GM21515 (cell line): ENCODE data around the gene CABLES2.
A peak's percentile ranks its signal among the peaks of the same experiment; 100 is the strongest.
"Not testable (repeated sequence)": the region's sequence is repeated elsewhere in the genome, so short reads cannot be mapped to it uniquely, and the experiment has no call there.

Source experiments
- ATAC-seq: cut with Tn5 transposase; IDR thresholded peaks from one replicate; pipeline ENCODE4 v1.9.1; 2021; ENCODE audit not compliant: unreplicated experiment

Gene CABLES2

DNA sequence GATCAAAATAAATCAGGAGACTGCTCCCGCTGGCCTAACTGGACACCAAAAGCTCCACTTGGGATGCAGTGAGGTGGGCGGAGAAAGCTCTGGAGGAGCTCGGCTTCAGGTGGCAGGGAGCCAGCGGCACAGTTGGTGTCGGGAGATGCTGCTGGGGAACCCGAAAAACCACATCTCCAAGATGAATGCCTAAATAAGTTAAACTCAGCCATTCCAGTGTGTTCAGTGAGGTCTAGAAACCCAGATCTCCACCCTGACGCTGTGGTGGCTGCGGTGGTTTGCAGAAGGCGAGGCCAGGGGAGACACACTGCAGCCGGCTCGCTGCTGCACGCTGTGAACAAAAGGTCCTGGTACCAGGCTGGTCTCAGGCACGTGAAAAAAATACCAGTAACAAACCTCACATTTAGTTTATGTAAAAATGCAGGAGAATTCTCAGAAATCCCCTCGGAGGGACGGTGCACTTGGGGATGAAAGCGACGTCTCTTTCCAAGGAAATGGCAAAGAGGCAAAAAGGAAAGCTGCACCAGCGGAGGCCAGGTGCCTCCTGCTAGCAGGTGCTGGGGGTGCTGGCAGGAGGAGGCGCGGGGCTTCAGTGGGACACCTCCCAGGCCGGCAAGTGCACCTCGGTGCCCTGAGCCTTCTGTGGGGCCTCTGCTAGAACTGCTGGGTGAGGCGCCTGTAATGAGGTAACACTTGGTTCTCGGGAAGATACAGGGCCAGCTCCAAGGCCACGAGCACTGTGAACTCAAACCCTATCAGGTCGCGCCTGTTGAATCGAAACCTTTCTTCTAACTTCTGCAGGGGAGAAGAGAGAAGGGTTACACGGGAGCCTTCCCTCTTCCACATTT lies 16.5 kb downstream of the CABLES2 start:
- ATAC-seq = no peak

DNA sequence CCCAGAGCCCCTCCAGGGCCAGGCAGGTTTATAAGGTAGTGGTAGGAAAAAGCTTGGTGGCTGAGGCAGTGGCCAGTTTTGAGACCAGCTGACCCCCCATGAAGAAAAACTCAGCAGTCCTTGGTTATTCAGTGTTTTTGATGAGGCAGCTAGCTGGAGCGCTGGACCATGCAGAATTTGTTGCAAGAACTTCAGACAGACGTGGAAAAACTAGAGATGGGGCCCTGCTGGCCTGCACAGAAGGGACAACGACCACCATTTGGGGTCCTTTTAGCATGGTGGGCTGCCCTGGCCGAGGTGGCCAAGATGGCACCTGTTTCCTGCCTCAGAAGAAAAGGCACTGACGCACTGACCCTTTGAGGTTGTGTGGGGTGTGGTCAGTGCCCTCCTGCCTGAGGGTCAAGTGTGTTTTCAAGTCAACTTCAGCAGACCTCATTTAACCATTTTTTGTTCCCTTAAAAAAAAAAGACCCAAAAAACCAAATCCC lies 17.4 kb downstream of the CABLES2 start:
- no peak for ATAC-seq

GRCh38 chr20:62388839-62389600 lies 18.1 kb downstream of the CABLES2 start:
- no peak for ATAC-seq

- no peak for ATAC-seq
Observed at GRCh38 chr20:62387933-62388635, 19.0 kb downstream of the CABLES2 start.

DNA sequence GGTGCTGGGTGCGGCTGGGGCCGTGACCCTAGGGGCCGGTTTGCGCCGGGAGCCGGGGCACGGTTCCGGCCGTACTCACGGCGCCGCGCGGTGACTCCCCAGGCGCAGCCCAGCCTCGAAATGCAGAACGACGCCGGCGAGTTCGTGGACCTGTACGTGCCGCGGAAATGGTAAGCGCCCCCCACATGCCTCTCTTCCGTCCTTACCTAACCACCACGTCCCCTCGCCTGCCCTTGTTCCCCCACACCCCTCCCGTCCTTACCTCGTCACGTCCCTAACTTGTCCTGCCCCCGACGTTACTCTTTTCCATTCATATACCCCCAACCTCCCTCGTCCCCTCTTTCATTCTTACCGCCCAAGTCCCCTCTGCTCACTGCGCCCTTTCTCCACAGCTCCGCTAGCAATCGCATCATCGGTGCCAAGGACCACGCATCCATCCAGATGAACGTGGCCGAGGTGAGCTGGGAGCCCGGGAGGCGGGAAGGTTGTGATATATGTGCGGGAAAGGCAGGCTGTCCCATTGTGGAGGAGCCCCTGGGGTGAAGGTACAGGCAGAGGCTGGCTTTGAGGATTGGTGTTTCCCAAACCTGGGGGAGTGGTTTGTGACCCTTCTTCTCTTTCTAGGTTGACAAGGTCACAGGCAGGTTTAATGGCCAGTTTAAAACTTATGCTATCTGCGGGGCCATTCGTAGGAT lies 19.7 kb downstream of the CABLES2 start:
- ATAC-seq = peak; percentile 5

DNA sequence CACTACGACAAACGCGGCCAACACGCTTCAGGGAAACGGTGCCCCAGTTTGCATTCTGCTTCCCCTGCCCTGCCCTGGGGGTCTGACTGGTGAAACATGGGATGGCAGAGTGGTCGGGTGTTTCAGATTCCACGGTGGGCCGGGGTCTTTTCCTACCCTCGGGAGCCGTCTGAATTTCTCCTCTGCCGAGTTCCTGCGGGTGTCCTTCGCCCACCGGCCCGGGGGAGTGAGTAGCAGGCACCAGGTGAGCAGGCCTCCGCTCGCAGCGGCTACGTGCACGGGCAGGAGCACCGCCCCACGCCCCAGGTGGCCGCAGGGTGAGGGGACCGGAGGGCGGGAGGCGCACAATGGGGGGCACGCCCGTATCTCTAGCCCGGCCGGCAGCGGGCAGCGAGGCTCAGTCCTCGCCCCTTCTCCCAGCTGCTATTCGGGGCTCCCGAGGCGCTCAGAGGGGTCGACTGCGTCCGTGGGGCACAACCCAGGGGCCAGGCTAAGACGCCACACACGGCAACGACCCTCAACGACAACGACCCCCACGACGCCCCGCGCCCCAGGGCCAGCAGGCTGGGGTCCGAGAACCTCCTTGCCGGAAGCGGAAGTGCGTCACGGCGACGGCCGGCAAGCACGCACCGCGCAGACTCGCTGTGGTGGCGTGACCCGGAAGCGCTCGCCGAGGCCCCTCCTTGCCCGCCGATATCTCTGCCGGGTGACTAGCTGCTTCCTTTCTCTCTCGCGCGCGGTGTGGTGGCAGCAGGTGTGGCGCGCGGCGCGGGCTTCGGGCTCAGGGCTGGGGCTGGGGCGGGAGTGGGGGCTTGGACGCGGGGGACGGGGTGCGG lies 20.5 kb downstream of the CABLES2 start, which contains the start of gene RPS21:
RPS21 (plus strand) TSS at position 721 of the 836 bp plus-strand sequence. CDS start 236 bp downstream, outside the sequence.
- peak; percentile 77 for ATAC-seq

DNA sequence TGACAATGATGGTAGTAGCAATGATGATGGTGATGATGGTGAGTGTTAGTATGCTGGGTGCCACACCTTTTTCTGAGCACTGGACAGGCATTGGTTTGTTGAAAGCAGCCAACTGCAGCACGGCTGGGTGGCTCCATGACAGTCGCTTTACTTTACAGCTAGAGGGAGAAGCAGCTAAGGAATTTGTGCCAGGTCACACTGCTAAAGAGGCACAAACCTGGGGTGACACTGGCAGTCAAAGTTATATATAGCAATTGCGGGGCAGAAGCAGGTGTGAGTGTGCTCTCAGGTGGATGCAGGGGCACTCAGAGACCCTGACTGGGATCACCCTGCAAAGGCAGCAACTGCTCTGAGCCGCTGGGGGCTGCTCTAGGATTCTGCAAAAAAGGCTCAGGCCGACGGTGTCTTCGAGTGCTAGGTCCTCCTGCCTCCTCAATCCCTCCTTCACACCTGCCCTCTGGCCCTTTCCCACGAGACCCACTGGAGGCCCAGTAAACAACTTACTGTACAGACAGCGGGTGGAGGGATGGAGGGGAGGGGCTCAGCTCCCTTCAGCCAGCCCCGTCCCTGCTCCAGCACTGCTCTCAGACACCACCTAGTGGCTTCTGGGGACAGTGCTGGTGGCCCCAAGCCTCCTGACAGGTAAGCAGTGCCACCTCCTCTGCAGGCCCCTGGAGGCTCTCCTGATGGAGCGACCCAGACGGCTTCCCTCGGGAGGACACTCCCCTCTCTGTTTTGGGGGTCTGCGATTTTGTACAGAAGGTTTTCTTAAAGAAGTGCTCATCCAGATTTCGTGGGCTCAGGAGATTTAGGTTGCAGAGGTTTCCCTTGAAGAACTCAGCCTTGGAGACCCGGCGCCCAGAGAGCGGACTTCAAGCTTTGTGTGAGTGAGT lies 24.5 kb downstream of the CABLES2 start:
- ATAC-seq = peak; percentile 55

GRCh38 chr20:62381842-62382241 lies 25.2 kb downstream of the CABLES2 start:
- no peak for ATAC-seq

GRCh38 chr20:62381202-62381797 lies 25.8 kb downstream of the CABLES2 start:
- ATAC-seq = no peak

- ATAC-seq = no peak
Observed at GRCh38 chr20:62378215-62378614, 28.9 kb downstream of the CABLES2 start.

DNA sequence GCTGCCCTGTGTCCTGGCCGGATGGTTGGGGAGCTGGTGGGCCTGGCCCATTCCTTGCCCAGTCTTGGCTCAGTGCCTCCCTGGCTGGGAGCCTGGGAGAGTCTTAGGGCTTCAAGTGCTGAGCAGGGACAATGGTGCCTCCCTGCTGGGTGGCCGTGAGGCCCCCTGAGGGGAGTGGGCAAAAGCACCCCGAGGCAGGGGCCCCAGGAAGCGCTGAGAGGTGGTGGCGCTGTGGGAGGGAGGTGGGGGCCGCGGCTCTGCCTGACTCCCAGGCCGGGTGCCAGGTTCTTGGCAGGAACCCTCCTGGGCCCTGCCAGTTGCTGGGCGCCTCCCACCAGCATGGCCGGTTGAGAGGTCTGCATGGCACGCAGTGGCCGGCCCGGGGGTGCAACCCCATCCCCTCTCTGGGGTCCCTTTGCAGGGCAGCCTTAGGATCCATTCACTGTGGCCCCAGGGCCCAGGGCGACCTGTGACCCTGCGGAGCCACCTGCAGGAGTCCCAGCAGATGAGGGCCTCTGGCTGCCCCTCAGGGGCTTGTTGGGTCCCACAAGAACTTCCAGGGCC lies 29.4 kb downstream of the CABLES2 start:
- ATAC-seq = no peak

- ATAC-seq = no peak
Observed at GRCh38 chr20:62377064-62377461, 30.0 kb downstream of the CABLES2 start.

DNA sequence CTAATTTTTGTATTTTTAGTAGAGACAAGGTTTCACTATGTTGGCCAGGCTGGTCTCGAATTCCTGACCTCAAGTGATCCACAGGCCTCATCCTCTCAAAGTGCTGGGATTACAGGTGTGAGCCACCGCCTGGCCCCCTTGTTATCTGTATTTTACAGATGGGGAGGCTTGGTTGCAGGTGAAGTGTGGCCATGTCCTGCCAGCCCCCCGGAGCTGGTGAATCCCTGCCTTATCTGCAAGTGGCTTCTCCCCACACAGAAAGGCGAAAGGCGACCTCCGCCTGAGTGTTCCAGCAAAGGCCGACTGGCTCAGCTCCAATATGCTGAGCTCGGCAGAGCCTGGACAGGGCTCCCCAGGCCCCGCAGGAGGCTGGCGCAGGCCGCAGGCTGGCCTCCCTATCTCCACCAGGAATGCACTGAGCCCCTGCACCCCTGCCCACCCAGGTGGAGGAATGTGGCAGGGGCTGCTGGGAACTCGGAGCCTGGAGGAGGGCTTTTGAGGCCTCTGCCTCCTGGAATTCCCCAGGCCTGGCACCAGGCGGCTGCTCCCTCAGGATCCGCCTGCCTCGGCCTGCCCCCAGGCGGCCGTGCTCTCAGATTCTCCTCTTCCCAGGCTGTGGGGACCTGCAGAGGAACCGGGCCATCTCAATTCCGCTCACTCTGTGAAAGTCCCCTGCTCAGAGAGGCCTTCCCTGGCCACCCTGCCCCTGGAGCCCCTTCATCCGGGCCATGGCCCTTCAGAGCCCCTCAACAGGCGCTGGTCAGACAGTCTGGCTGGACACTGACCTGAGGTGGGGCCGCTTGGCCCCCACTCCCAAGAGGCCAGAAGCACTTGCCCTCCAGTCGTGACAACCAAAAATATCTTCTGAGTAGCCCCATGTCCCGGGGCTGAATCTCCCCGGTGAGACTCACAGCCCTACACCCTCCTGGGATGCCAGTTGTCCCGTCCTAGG lies 30.7 kb downstream of the CABLES2 start:
- ATAC-seq = no peak

- ATAC-seq = no peak
Observed at GRCh38 chr20:62374331-62375152, 32.5 kb downstream of the CABLES2 start.

- not testable (repeated sequence) for ATAC-seq
Observed at GRCh38 chr20:62373631-62374179, 33.4 kb downstream of the CABLES2 start.
